ENCODE data around the gene RANGRF. TPM values are rescaled to one million over a fixed set of nuclear protein-coding genes. Genes with fewer than 3 reads are reported as not detected.

The RANGRF gene
- total and polyA plus RNA-seq, 4 donors: 15.5 to 60.1 (median 35.4) TPM

DNA sequence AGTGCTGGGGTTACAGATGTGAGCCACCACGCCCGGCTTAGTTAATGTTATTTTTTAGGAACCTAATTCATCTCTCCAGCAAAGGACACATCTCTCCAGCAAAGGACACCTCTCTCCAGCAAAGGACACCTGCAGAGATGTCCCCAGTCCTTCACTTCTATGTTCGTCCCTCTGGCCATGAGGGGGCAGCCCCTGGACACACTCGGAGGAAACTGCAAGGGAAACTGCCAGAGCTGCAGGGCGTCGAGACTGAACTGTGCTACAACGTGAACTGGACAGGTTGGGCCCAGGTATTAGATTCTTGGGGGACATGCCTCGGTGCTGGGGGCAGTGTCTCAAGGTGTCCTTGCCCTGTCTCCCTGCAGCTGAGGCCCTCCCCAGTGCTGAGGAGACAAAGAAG is 34.7 kb upstream of the RANGRF start:
- no peak overlapping the region for H3K9ac ChIP-seq (ENCODE audit: insufficient read depth in 1 of 2, low read length in 2 of 2)
- H3K27me3 ChIP-seq (ENCODE audit: control insufficient read depth in 3 of 3, insufficient read depth in 3 of 3, low read length in 2 of 3): no peaks in the 10 kb centered on the region
- H3K4me3 ChIP-seq: no peak overlapping the region
- no peaks in the 10 kb centered on the region for H3K9me3 ChIP-seq (ENCODE audit: control insufficient read depth in 4 of 4, insufficient read depth in 3 of 4, low read length in 3 of 4)
- ATAC-seq (ENCODE audit: insufficient read depth, low FRiP score) (no peak), DNase-seq (no peak)
- H3K4me1 ChIP-seq (ENCODE audit: control insufficient read depth in 5 of 5, insufficient read depth in 5 of 5, low read length in 5 of 5): peaks cover 0 to 10% (median 4%) of the 10 kb centered on the region in 5 donors
- WGBS, 2 donors: 59 to 80% methylated on average over 8 of the region's 8 CpGs
- peaks cover 8 to 34% (median 19%) of the 10 kb centered on the region in 4 donors for H3K36me3 ChIP-seq (ENCODE audit: control insufficient read depth in 4 of 4, insufficient read depth in 4 of 4, low read length in 4 of 4)
- no peak overlapping the region for H3K27ac ChIP-seq (ENCODE audit: low read depth in 1 of 2, low read length in 1 of 2)
- TF ChIP-seq, protein P1, sequence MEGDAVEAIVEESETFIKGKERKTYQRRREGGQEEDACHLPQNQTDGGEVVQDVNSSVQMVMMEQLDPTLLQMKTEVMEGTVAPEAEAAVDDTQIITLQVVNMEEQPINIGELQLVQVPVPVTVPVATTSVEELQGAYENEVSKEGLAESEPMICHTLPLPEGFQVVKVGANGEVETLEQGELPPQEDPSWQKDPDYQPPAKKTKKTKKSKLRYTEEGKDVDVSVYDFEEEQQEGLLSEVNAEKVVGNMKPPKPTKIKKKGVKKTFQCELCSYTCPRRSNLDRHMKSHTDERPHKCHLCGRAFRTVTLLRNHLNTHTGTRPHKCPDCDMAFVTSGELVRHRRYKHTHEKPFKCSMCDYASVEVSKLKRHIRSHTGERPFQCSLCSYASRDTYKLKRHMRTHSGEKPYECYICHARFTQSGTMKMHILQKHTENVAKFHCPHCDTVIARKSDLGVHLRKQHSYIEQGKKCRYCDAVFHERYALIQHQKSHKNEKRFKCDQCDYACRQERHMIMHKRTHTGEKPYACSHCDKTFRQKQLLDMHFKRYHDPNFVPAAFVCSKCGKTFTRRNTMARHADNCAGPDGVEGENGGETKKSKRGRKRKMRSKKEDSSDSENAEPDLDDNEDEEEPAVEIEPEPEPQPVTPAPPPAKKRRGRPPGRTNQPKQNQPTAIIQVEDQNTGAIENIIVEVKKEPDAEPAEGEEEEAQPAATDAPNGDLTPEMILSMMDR (IDR thresholded peaks at IDR 0.05; ENCODE audit: control extremely low read depth, extremely low read depth): no peak

DNA sequence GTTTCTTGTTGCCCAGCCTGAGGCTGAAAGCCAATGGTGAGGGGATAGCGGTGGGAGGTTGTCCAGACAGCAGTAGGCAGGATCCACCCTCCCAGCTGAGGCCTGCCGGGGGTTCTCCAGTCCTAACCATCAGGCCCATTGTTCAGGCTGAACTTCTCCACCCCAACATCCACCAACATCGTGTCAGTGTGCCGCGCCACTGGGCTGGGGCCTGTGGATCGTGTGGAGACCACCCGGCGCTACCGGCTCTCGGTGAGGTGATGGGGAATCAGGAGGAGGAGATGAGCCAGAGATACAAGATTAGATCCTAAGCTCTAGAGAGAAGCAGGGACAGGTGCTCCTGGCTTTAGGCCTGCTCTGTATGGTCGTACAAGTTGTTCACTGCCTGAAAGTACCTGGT is 33.6 kb upstream of the RANGRF start:
- H3K36me3 ChIP-seq (ENCODE audit: control insufficient read depth in 4 of 4, insufficient read depth in 4 of 4, low read length in 4 of 4): peaks cover 8 to 34% (median 19%) of the 10 kb centered on the region in 4 donors
- no peaks in the 10 kb centered on the region for H3K27me3 ChIP-seq (ENCODE audit: control insufficient read depth in 3 of 3, insufficient read depth in 3 of 3, low read length in 2 of 3)
- no peak for ATAC-seq (ENCODE audit: insufficient read depth, low FRiP score)
- H3K9me3 ChIP-seq (ENCODE audit: control insufficient read depth in 4 of 4, insufficient read depth in 3 of 4, low read length in 3 of 4): no peaks in the 10 kb centered on the region
- DNase-seq: no peak
- H3K9ac ChIP-seq (ENCODE audit: insufficient read depth in 1 of 2, low read length in 2 of 2): no peak overlapping the region
- TF ChIP-seq, protein P1 (IDR thresholded peaks at IDR 0.05; ENCODE audit: control extremely low read depth, extremely low read depth): no peak
- peaks cover 0 to 5% (median 1%) of the 10 kb centered on the region in 5 donors for H3K4me1 ChIP-seq (ENCODE audit: control insufficient read depth in 5 of 5, insufficient read depth in 5 of 5, low read length in 5 of 5)
- 95 to 96% methylated on average over 11 of the region's 11 CpGs for WGBS, 2 donors
- no peak overlapping the region for H3K27ac ChIP-seq (ENCODE audit: low read depth in 1 of 2, low read length in 1 of 2)
- H3K4me3 ChIP-seq: no peak overlapping the region

DNA sequence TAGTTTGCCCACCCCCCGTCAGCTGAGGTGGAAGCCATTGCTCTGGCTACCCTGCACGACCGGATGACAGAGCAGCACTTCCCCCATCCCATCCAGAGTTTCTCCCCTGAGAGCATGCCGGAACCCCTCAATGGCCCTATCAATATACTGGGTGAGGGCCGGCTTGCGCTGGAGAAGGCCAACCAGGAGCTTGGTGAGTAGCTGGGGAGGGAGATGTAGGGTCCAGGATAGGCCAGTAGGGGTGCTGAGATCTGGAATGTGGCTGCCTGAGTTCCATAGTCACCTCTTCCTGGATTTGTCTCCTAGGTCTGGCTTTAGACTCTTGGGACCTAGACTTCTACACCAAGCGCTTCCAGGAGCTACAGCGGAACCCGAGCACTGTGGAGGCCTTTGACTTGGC is 33.0 kb upstream of the RANGRF start:
- no peak overlapping the region for H3K9ac ChIP-seq (ENCODE audit: insufficient read depth in 1 of 2, low read length in 2 of 2)
- no peaks in the 10 kb centered on the region for H3K4me1 ChIP-seq (ENCODE audit: control insufficient read depth in 5 of 5, insufficient read depth in 5 of 5, low read length in 5 of 5)
- H3K27ac ChIP-seq (ENCODE audit: low read depth in 1 of 2, low read length in 1 of 2): no peak overlapping the region
- WGBS, 2 donors: 94 to 97% methylated on average over 9 of the region's 9 CpGs
- ATAC-seq (ENCODE audit: insufficient read depth, low FRiP score) (no peak), DNase-seq (no peak)
- H3K27me3 ChIP-seq (ENCODE audit: control insufficient read depth in 3 of 3, insufficient read depth in 3 of 3, low read length in 2 of 3): no peaks in the 10 kb centered on the region
- H3K36me3 ChIP-seq (ENCODE audit: control insufficient read depth in 4 of 4, insufficient read depth in 4 of 4, low read length in 4 of 4): peaks cover 8 to 34% (median 23%) of the 10 kb centered on the region in 4 donors
- no peaks in the 10 kb centered on the region for H3K9me3 ChIP-seq (ENCODE audit: control insufficient read depth in 4 of 4, insufficient read depth in 3 of 4, low read length in 3 of 4)
- H3K4me3 ChIP-seq: no peak overlapping the region
- TF ChIP-seq, protein P1 (IDR thresholded peaks at IDR 0.05; ENCODE audit: control extremely low read depth, extremely low read depth): no peak

DNA sequence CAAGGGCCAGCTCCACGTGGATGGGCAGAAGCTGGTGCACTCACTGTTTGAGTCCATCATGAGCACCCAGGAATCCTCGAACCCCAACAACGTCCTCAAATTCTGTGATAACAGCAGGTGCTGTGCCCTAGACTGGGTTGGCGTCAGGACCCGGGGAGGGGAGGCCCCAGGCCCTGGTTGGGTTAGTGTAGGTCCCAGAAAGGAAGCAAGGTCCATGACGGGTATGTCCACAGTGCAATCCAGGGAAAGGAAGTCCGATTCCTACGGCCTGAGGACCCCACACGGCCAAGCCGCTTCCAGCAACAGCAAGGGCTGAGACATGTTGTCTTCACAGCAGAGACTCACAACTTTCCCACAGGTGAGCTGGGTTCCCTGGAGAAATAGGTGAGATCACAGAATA is 32.2 kb upstream of the RANGRF start:
- Histone ChIP-seq H3K27ac (ENCODE audit: low read depth in 1 of 2, low read length in 1 of 2) (no peak overlapping the region), H3K9me3 (ENCODE audit: control insufficient read depth in 4 of 4, insufficient read depth in 3 of 4, low read length in 3 of 4) (no peaks in the 10 kb centered on the region), H3K4me1 (ENCODE audit: control insufficient read depth in 5 of 5, insufficient read depth in 5 of 5, low read length in 5 of 5) (no peaks in the 10 kb centered on the region), H3K27me3 (ENCODE audit: control insufficient read depth in 3 of 3, insufficient read depth in 3 of 3, low read length in 2 of 3) (no peaks in the 10 kb centered on the region), H3K4me3 (no peak overlapping the region), H3K36me3 (ENCODE audit: control insufficient read depth in 4 of 4, insufficient read depth in 4 of 4, low read length in 4 of 4) (peaks cover 8 to 34% (median 28%) of the 10 kb centered on the region in 4 donors), H3K9ac (ENCODE audit: insufficient read depth in 1 of 2, low read length in 2 of 2) (no peak overlapping the region)
- TF ChIP-seq, protein P1 (IDR thresholded peaks at IDR 0.05; ENCODE audit: control extremely low read depth, extremely low read depth): no peak
- WGBS, 2 donors: 96 to 97% methylated on average over 10 of the region's 10 CpGs
- no peak for ATAC-seq (ENCODE audit: insufficient read depth, low FRiP score)
- no peak for DNase-seq

All from lung (tissue), 12 donors.